K562 (cell line): Measurements from ENCODE around the gene C4A. TPM values are rescaled to one million over a fixed set of nuclear protein-coding genes. Genes with fewer than 3 reads are reported as not detected.

Experiments used
- CTCF ChIP-seq, 3 experiments: IDR thresholded peaks in 2 of 3; conservative IDR thresholded peaks in 1 of 3; 2 replicates each; pipeline ENCODE4 v1.5.1; 2011 to 2012; ENCODE audit warnings: low read length in 3 of 3, mild to moderate bottlenecking in 3 of 3, control low read depth in 2 of 3, improper control_type of control experiment in 1 of 3, inconsistent platforms in 1 of 3, low read depth in 1 of 3, mixed read lengths in 1 of 3, moderate library complexity in 1 of 3; ENCODE audit not compliant: insufficient read depth in 2 of 3
- MGA ChIP-seq: fragments of 450-650 bp; IDR thresholded peaks from 2 replicates; pipeline ENCODE4 v1.6.1; 2016; ENCODE audit warnings: mild to moderate bottlenecking, moderate library complexity
- NR2C2 ChIP-seq, 2 experiments: fragments of 200-800 bp in 1 of 2; sonication (Bioruptor generic) in 1 of 2; sonication (generic) in 1 of 2; formaldehyde crosslinking in 1 of 2; IDR thresholded peaks; 2 replicates each; pipeline versions ENCODE4 v1.6.1 to v1.8.0; 2016 to 2022; ENCODE audit warnings: mild to moderate bottlenecking in 1 of 2, missing compliant biosample characterization in 1 of 2, missing genetic modification characterization in 1 of 2, missing genetic modification reagents in 1 of 2
- PRPF4 ChIP-seq: fragments of 200-400 bp; formaldehyde crosslinking; IDR thresholded peaks from one replicate; pipeline ENCODE4 v1.6.1; 2017; ENCODE audit warnings: low read length, low read depth, mild to moderate bottlenecking; ENCODE audit not compliant: insufficient read depth, poor library complexity, severe bottlenecking
- PTTG1 ChIP-seq: fragments of 450-650 bp; IDR thresholded peaks from 2 replicates; pipeline ENCODE4 v1.6.1; 2016; ENCODE audit warnings: low read depth, mild to moderate bottlenecking, missing genetic modification characterization, missing compliant biosample characterization
- RBM22 ChIP-seq: fragments of 200-400 bp; formaldehyde crosslinking; IDR thresholded peaks from 2 replicates; pipeline ENCODE4 v1.6.1; 2018; ENCODE audit warnings: low read length, low read depth; ENCODE audit not compliant: poor library complexity, severe bottlenecking
- SMARCE1 ChIP-seq: fragments of 450-650 bp; IDR thresholded peaks from 2 replicates; pipeline ENCODE4 v1.7.1; 2016; ENCODE audit warnings: mild to moderate bottlenecking
- SP1 ChIP-seq: sonication (generic); formaldehyde crosslinking; IDR thresholded peaks from 2 replicates; pipeline ENCODE4 v1.8.1; 2022; ENCODE audit warnings: mild to moderate bottlenecking, missing genetic modification reagents
- ZNF175 ChIP-seq: fragments of 200-800 bp; sonication (Bioruptor generic); IDR thresholded peaks from 2 replicates; pipeline ENCODE4 v1.6.1; 2016; ENCODE audit warnings: low read depth, mild to moderate bottlenecking, missing genetic modification characterization, missing compliant biosample characterization
- ZNF398 ChIP-seq: fragments of 250-450 bp; sonication (Bioruptor Pico); IDR thresholded peaks from 2 replicates; pipeline ENCODE4 v1.8.0; 2021; ENCODE audit warnings: moderate library complexity, mild to moderate bottlenecking, inconsistent platforms
- polyA plus RNA-seq, 8 experiments: library from polyadenylated mRNA; depleted of rRNA in 4 of 8; stranded (reverse) in 5 of 8; unstranded in 3 of 8; fragments of >200 nt; fragmentation: Nextera tagmentation in 2 of 8; fragmentation: Illumina TruSeq in 1 of 8; extraction: Ambion mirVana in 2 of 8; extraction: Trizol in 1 of 8; gene quantifications; 2 replicates each; pipeline versions ENCODE4 v1.2.1 to v1.2.3, GENCODE V29; 2011 to 2014; ENCODE audit warnings: inconsistent platforms in 1 of 8, missing spikeins in 1 of 8
- total RNA-seq, 7 experiments: library from RNA; depleted of rRNA in 6 of 7; stranded (reverse); fragments of >200 nt in 6 of 7; fragmentation: Illumina TruSeq in 2 of 7; extraction: Trizol in 2 of 7; gene quantifications; 2 replicates each; pipeline versions ENCODE4 v1.2.1 to v1.2.3, GENCODE V29; 2011 to 2021; ENCODE audit warnings: low replicate concordance in 1 of 7

C4A gene
- total and polyA plus RNA-seq, 9 of the 15 experiments (the other 6 are each of a cell fraction or from before 2014, with no cell fraction given): 0.27 to 7.6 (median 5.0) TPM

GRCh38 chr6:32046450-32047083 is 64.7 kb downstream of the C4A start (continued):
- TF ChIP-seq CTCF (IDR thresholded peaks at IDR 0.05 in 2 of 3, conservative IDR thresholded peaks at IDR 0.05 in 1 of 3; ENCODE audit: insufficient read depth in 2 of 3, low read depth in 1 of 3, low read length in 3 of 3): peak in 2 of 3 experiments; percentile 23 to 26; a peak in 3 of 6 replicates
- TF ChIP-seq PTTG1 (tag): no peak
- TF ChIP-seq SP1: no peak
- no peak for TF ChIP-seq SMARCE1
- TF ChIP-seq RBM22: no peak
- TF ChIP-seq PRPF4: no peak
- peak; percentile 88 for TF ChIP-seq MGA
- TF ChIP-seq NR2C2 (CRISPR knock-in tag; IDR thresholded peaks at IDR 0.05): no peak
- 0 out of 2 replicates have a peak, but pooled peaks have one; percentile 11 for TF ChIP-seq NR2C2 (tag; IDR thresholded peaks at IDR 0.05)
- no peak for TF ChIP-seq ZNF398
- no peak for TF ChIP-seq ZNF175 (CRISPR knock-in tag)
